Measurements from ENCODE around the gene SLC46A3. TPM values are rescaled to one million over a fixed set of nuclear protein-coding genes. Genes with fewer than 3 reads are reported as not detected.

Gene SLC46A3
- total and polyA plus RNA-seq, 4 donors, result 7.0 to 63.3 (median 32.6) TPM

DNA sequence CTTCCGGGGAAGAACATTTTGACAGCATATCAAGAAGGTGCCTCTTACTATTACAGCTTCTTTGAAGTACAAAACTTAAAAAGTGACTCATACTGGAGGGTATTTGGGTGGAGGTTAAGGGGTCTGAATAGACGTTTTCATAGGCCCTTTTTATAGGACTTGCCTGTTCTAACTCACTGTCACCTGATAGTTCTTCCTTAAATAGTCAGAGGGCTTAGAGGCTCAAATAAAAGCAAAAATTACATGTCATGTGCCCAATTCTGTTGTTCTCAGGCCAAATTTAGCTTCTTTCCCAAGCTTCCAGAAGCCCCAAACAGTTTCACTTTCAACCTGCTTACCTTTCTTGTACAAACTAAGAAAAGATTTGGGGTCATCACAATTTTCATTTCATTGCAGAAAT is 16.1 kb upstream of the SLC46A3 start:
- Histone ChIP-seq H3K9me3 (ENCODE audit: control insufficient read depth in 4 of 4, low read length in 3 of 4) (no peaks in the 10 kb centered on the region), H3K36me3 (ENCODE audit: control insufficient read depth in 4 of 4, insufficient read depth in 3 of 4, low read depth in 1 of 4, low read length in 3 of 4) (no peaks in the 10 kb centered on the region), H3K4me3 (ENCODE audit: low read depth in 1 of 3, low read length in 3 of 3) (no peak overlapping the region), H3K4me1 (ENCODE audit: control insufficient read depth in 4 of 4, insufficient read depth in 4 of 4, low read length in 3 of 4) (peaks cover 0 to 10% (median 2%) of the 10 kb centered on the region in 4 donors), H3K27me3 (ENCODE audit: control insufficient read depth in 4 of 4, insufficient read depth in 4 of 4, low read length in 3 of 4) (no peaks in the 10 kb centered on the region), H3K27ac (ENCODE audit: low read depth in 1 of 2, low read length in 2 of 2) (peak overlapping the region in 1 of 2 donors; percentile 5), H3K9ac (ENCODE audit: low read depth in 1 of 2, low read length in 2 of 2) (no peak overlapping the region)
- DNase-seq (ENCODE audit: low spot score), result no peak
- 81% methylated on average over 2 of the region's 2 CpGs for WGBS
- TF ChIP-seq FOXA2 (IDR thresholded peaks at IDR 0.05), result no peak
- no peak for TF ChIP-seq YY1 (IDR thresholded peaks at IDR 0.05)
- TF ChIP-seq, protein P1, sequence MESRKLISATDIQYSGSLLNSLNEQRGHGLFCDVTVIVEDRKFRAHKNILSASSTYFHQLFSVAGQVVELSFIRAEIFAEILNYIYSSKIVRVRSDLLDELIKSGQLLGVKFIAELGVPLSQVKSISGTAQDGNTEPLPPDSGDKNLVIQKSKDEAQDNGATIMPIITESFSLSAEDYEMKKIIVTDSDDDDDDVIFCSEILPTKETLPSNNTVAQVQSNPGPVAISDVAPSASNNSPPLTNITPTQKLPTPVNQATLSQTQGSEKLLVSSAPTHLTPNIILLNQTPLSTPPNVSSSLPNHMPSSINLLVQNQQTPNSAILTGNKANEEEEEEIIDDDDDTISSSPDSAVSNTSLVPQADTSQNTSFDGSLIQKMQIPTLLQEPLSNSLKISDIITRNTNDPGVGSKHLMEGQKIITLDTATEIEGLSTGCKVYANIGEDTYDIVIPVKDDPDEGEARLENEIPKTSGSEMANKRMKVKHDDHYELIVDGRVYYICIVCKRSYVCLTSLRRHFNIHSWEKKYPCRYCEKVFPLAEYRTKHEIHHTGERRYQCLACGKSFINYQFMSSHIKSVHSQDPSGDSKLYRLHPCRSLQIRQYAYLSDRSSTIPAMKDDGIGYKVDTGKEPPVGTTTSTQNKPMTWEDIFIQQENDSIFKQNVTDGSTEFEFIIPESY (IDR thresholded peaks at IDR 0.05), result no peak
- no peak for TF ChIP-seq SP1 (IDR thresholded peaks at IDR 0.05)
- no peak for TF ChIP-seq NR2F2 (IDR thresholded peaks at IDR 0.05)
- TF ChIP-seq RAD21 (IDR thresholded peaks at IDR 0.05), result no peak
- TF ChIP-seq, protein P2, sequence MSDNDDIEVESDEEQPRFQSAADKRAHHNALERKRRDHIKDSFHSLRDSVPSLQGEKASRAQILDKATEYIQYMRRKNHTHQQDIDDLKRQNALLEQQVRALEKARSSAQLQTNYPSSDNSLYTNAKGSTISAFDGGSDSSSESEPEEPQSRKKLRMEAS (IDR thresholded peaks at IDR 0.05), result no peak
- no peak for TF ChIP-seq RXRA (IDR thresholded peaks at IDR 0.05)
- no peak for TF ChIP-seq EGR1 (IDR thresholded peaks at IDR 0.05; ENCODE audit: low read depth in 2 of 2)
- TF ChIP-seq JUND (IDR thresholded peaks at IDR 0.05), result no peak
- no peak for TF ChIP-seq GABPA (IDR thresholded peaks at IDR 0.05 in 1 of 2, conservative IDR thresholded peaks at IDR 0.05 in 1 of 2)
- no peak for TF ChIP-seq HNF4A (conservative IDR thresholded peaks at IDR 0.05)
- TF ChIP-seq TAF1 (conservative IDR thresholded peaks at IDR 0.05), result no peak

DNA sequence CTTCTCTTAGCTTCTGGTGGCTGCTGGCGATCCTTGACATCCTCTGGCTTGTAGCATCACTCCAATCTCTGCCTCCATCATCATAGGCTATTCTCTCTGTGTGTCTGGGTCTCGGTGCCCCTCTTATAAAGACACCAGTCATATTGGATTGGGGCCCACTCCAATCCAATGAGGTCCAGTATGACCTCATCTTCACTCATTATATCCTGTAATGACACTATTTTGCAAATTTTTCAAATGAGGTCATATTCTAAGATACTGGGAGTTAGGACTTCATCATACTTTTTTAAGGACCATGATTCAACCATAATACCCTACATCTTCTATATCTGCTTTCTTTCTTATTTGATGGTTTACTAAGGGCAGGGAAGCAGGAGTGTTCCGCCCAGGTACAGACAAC is 12.0 kb upstream of the SLC46A3 start:
- WGBS, result 93% methylated on average over 3 of the region's 3 CpGs
- no peak for DNase-seq (ENCODE audit: low spot score)
- H3K36me3 ChIP-seq (ENCODE audit: control insufficient read depth in 4 of 4, insufficient read depth in 3 of 4, low read depth in 1 of 4, low read length in 3 of 4), result no peaks in the 10 kb centered on the region
- no peaks in the 10 kb centered on the region for H3K9me3 ChIP-seq (ENCODE audit: control insufficient read depth in 4 of 4, low read length in 3 of 4)
- H3K27me3 ChIP-seq (ENCODE audit: control insufficient read depth in 4 of 4, insufficient read depth in 4 of 4, low read length in 3 of 4), result no peaks in the 10 kb centered on the region
- no peak overlapping the region for H3K9ac ChIP-seq (ENCODE audit: low read depth in 1 of 2, low read length in 2 of 2)
- TF ChIP-seq JUND (IDR thresholded peaks at IDR 0.05) (no peak), HNF4G (IDR thresholded peaks at IDR 0.05) (no peak), EGR1 (IDR thresholded peaks at IDR 0.05; ENCODE audit: low read depth in 2 of 2) (no peak), YY1 (IDR thresholded peaks at IDR 0.05) (no peak), FOXA1 (IDR thresholded peaks at IDR 0.05) (no peak), NR2F2 (IDR thresholded peaks at IDR 0.05) (no peak), HNF4A (conservative IDR thresholded peaks at IDR 0.05) (no peak), RXRA (IDR thresholded peaks at IDR 0.05) (no peak), GABPA (IDR thresholded peaks at IDR 0.05 in 1 of 2, conservative IDR thresholded peaks at IDR 0.05 in 1 of 2) (no peak), TAF1 (conservative IDR thresholded peaks at IDR 0.05) (no peak), SP1 (IDR thresholded peaks at IDR 0.05) (no peak)
- TF ChIP-seq, protein P3, sequence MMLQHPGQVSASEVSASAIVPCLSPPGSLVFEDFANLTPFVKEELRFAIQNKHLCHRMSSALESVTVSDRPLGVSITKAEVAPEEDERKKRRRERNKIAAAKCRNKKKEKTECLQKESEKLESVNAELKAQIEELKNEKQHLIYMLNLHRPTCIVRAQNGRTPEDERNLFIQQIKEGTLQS (IDR thresholded peaks at IDR 0.05), result no peak
- TF ChIP-seq, protein P1 (IDR thresholded peaks at IDR 0.05), result no peak
- H3K27ac ChIP-seq (ENCODE audit: low read depth in 1 of 2, low read length in 2 of 2), result no peak overlapping the region
- no peak overlapping the region for H3K4me3 ChIP-seq (ENCODE audit: low read depth in 1 of 3, low read length in 3 of 3)
- H3K4me1 ChIP-seq (ENCODE audit: control insufficient read depth in 4 of 4, insufficient read depth in 4 of 4, low read length in 3 of 4), result peaks cover 4 to 22% (median 11%) of the 10 kb centered on the region in 4 donors
